HepG2 (cell line): ENCODE measurements around the gene YEATS4. TPM values are rescaled to one million over a fixed set of nuclear protein-coding genes. Genes with fewer than 3 reads are reported as not detected.

Experiments used
- ATAC-seq: fragments of 200-7000 bp; cut with Tn5 transposase; 3 replicates; pipeline ENCODE4 v1.9.1; 2020; ENCODE audit warnings: mild to moderate bottlenecking, moderate library complexity
- BruUV-seq: library from RNA; stranded (reverse); fragments of 400-500 nt; replicated peaks from 2 replicates; lab custom pipeline; 2021; lab: Mats Ljungman, UMichigan
- CTCF ChIA-PET: fragments of 300-600 bp; formaldehyde crosslinking; extraction: SDS; loops from one replicate; lab custom pipeline; 2021; ENCODE audit warnings: low total read pairs, inconsistent platforms, low intra/inter-chr PET ratio; lab: Yijun Ruan, JAX
- POLR2A ChIA-PET: fragments of 350-600 bp; sonication (Branson Sonifier 250); formaldehyde crosslinking; loops from one replicate; lab custom pipeline; 2020; ENCODE audit warnings: antibody characterized with exemption, inconsistent platforms; lab: Yijun Ruan, JAX
- DNase-seq: peaks from one replicate; pipeline ENCODE4 v3.0.0-alpha.2; 2015; ENCODE audit warnings: low spot score
- FAIRE-seq: peaks from 3 replicates; lab custom pipeline; 2011; peaks lifted over from hg19 to GRCh38; lab: Jason Lieb, UNC
- H2AFZ ChIP-seq: one replicate; pipeline ENCODE4 v1.6.1; 2011; ENCODE audit warnings: low read length, inconsistent platforms
- H3K27ac ChIP-seq: fragments of 300-600 bp; 3 replicates; pipeline ENCODE4 v1.8.0; 2011; ENCODE audit warnings: mixed run types, mild to moderate bottlenecking, mixed read lengths, low read length, inconsistent platforms; ENCODE audit not compliant: insufficient read depth; ENCODE audit errors: extremely low read length
- H3K27me3 ChIP-seq, 2 experiments: fragments of 200-600 bp in 1 of 2; 2 replicates in 1 of 2; 3 replicates in 1 of 2; pipeline versions ENCODE4 v1.6.0 to v1.8.0; 2011; ENCODE audit warnings: low read length in 2 of 2, mild to moderate bottlenecking in 2 of 2, moderate library complexity in 2 of 2, inconsistent platforms in 1 of 2; ENCODE audit not compliant: insufficient read depth in 2 of 2, control insufficient read depth in 1 of 2
- H3K36me3 ChIP-seq, 2 experiments: fragments of 200-600 bp in 1 of 2; replicated peaks in 1 of 2; 2 replicates in 1 of 2; 3 replicates in 1 of 2; pipeline versions ENCODE4 v1.5.1 to v1.8.0; 2011; ENCODE audit warnings: low read length in 2 of 2, inconsistent platforms in 1 of 2; ENCODE audit not compliant: insufficient read depth in 2 of 2, control insufficient read depth in 1 of 2
- H3K4me1 ChIP-seq: 2 replicates; pipeline ENCODE4 v1.5.1; 2012; ENCODE audit warnings: low read length, inconsistent platforms; ENCODE audit not compliant: insufficient read depth
- H3K4me2 ChIP-seq: 2 replicates; pipeline ENCODE4 v1.6.0; 2011; ENCODE audit warnings: low read depth, low read length, inconsistent platforms
- H3K4me3 ChIP-seq, 3 experiments: fragments of 200-600 bp in 1 of 3; sonication (generic), shearing (Covaris generic) in 1 of 3; replicated peaks in 1 of 3; 2 replicates each; pipeline ENCODE4 v1.5.1; 2011 to 2016; ENCODE audit warnings: low read length in 3 of 3, inconsistent platforms in 2 of 3, low read depth in 2 of 3, mild to moderate bottlenecking in 2 of 3, control low read depth in 1 of 3, mixed read lengths in 1 of 3; ENCODE audit not compliant: insufficient read depth in 1 of 3
- H3K79me2 ChIP-seq: one replicate; pipeline ENCODE4 v1.6.1; 2011; ENCODE audit warnings: low read length, inconsistent platforms; ENCODE audit not compliant: insufficient read depth
- H3K9ac ChIP-seq: 2 replicates; pipeline ENCODE4 v1.6.0; 2011; ENCODE audit warnings: mild to moderate bottlenecking, low read depth, low read length, inconsistent platforms; ENCODE audit not compliant: insufficient read depth
- H3K9me3 ChIP-seq: 2 replicates; pipeline ENCODE4 v1.5.1; 2012; ENCODE audit warnings: mild to moderate bottlenecking, low read length
- H4K20me1 ChIP-seq: 2 replicates; pipeline ENCODE4 v1.6.0; 2011; ENCODE audit warnings: inconsistent platforms, mild to moderate bottlenecking, low read length, moderate library complexity; ENCODE audit not compliant: insufficient read depth
- ASH2L ChIP-seq: fragments of 300-600, 200-600 bp; sonication (generic); IDR thresholded peaks from 2 replicates; pipeline ENCODE4 v1.7.0; 2017; ENCODE audit warnings: low read depth, mild to moderate bottlenecking, moderate library complexity, mixed read lengths, low read length; ENCODE audit not compliant: insufficient read length
- FOXA1 ChIP-seq, 2 experiments: fragments of 450-650 bp in 1 of 2; sonication (generic) in 1 of 2; formaldehyde crosslinking in 1 of 2; IDR thresholded peaks; 2 replicates each; pipeline versions ENCODE4 v1.4.0 to v1.6.1; 2016 to 2020; ENCODE audit warnings: missing genetic modification reagents in 1 of 2
- HDAC1 ChIP-seq: sonication (generic); formaldehyde crosslinking; IDR thresholded peaks from 2 replicates; pipeline ENCODE4 v1.5.1; 2020; ENCODE audit warnings: mild to moderate bottlenecking, missing genetic modification reagents
- NR2F6 ChIP-seq, 2 experiments: IDR thresholded peaks; 2 replicates each; pipeline ENCODE4 v1.6.1; 2016; ENCODE audit warnings: antibody characterized with exemption in 1 of 2, mild to moderate bottlenecking in 1 of 2
- RERE ChIP-seq: IDR thresholded peaks from 2 replicates; pipeline ENCODE4 v1.6.1; 2016; ENCODE audit warnings: low read depth, missing genetic modification reagents, missing compliant biosample characterization
- SALL1 ChIP-seq: sonication (generic); formaldehyde crosslinking; IDR thresholded peaks from 2 replicates; pipeline ENCODE4 v1.8.0; 2022; ENCODE audit warnings: mild to moderate bottlenecking, missing genetic modification reagents
- TEAD3 ChIP-seq: optimal IDR thresholded peaks from 2 replicates; pipeline ENCODE3; 2016; ENCODE audit warnings: borderline replicate concordance
- ZBTB4 ChIP-seq: sonication (generic); formaldehyde crosslinking; IDR thresholded peaks from 2 replicates; pipeline ENCODE4 v1.4.0; 2020; ENCODE audit warnings: missing genetic modification reagents, mild to moderate bottlenecking, borderline replicate concordance
- ZNF333 ChIP-seq: sonication (generic); formaldehyde crosslinking; IDR thresholded peaks from 2 replicates; pipeline ENCODE4 v1.4.0; 2020; ENCODE audit warnings: mild to moderate bottlenecking, missing genetic modification reagents, borderline replicate concordance
- ZNF737 ChIP-seq: sonication (generic); formaldehyde crosslinking; IDR thresholded peaks from 2 replicates; pipeline ENCODE4 v1.5.0; 2020; ENCODE audit warnings: missing genetic modification reagents, mild to moderate bottlenecking, borderline replicate concordance
- WGBS: methylation state at CpG from one replicate; pipeline ENCODE4 v1.1.6; 2017; ENCODE audit warnings: low lambda C conversion rate; 5-methylcytosine and 5-hydroxymethylcytosine counted together
- in situ Hi-C: cut with HindIII; loops from 2 replicates; pipeline ENCODE4 v1.10.0; 2017; ENCODE audit warnings: low pct_unique_long_range_greater_than_20kb; ENCODE audit not compliant: extremely low pct_ligation_motif_present
- intact Hi-C: fragments of 100-400 bp; cut with micrococcal nuclease; formaldehyde crosslinking; loops from one replicate; pipeline ENCODE4 v1.10.0; 2022; ENCODE audit not compliant: unreplicated experiment
- polyA plus RNA-seq, 8 experiments: library from polyadenylated mRNA; depleted of rRNA in 3 of 8; stranded (reverse) in 7 of 8; unstranded in 1 of 8; fragments of >200 nt; fragmentation: Illumina TruSeq in 4 of 8; extraction: Trizol in 4 of 8; gene quantifications; 2 replicates each; pipeline versions ENCODE4 v1.2.1 to v1.2.3, GENCODE V29; 2011 to 2016; ENCODE audit warnings: low read depth in 4 of 8, missing spikeins in 1 of 8, mixed read lengths in 1 of 8; ENCODE audit not compliant: insufficient read depth in 1 of 8
- total RNA-seq, 5 experiments: library from RNA; depleted of rRNA; stranded (reverse); fragments of >200 nt; fragmentation: Illumina TruSeq; extraction: Trizol; gene quantifications; 2 replicates each; pipeline ENCODE4 v1.2.3, GENCODE V29; 2016; ENCODE audit warnings: low read depth in 1 of 5

YEATS4 gene
- total and polyA plus RNA-seq, 2 of the 13 experiments (the other 11 are each of a cell fraction or from before 2014, with no cell fraction given) = 16.8 to 45.0 TPM

GRCh38 chr12:69337311-69338090, 22.0 kb upstream of the YEATS4 start (continued):
- TF ChIP-seq ZBTB4 (CRISPR knock-in tag) = no peak

- no peaks in the 10 kb centered on the region for H3K9me3 ChIP-seq
- H3K9ac ChIP-seq = no peak overlapping the region
- no peak overlapping the region for H2AFZ ChIP-seq
- ChIA-PET POLR2A (interaction anchor here (8.2 to 11.9 kb wide), 2 partner anchors 6 to 12 kb away, joined by 94 to 229 read pairs; partner anchors contain the start of gene LYZ), CTCF (no interaction called here)
- H3K4me3 ChIP-seq = no peak overlapping the region
- H3K27ac ChIP-seq = peak overlapping the region; percentile 54
- FAIRE-seq (no peak), DNase-seq (peak; percentile 77), ATAC-seq (peak; percentile 46)
- no peaks in the 10 kb centered on the region for H4K20me1 ChIP-seq
- peak overlapping the region; percentile 26 for H3K4me2 ChIP-seq
- no TSS peak for BruUV-seq
- no peaks in the 10 kb centered on the region for H3K36me3 ChIP-seq
- 67% methylated on average over 3 of the region's 3 CpGs for WGBS
- in situ Hi-C loops (no loop called here), intact Hi-C loops (loop anchor here (10.0 kb wide), 1 partner anchor 183 kb away; no protein-coding TSS in a partner anchor)
- no peaks in the 10 kb centered on the region for H3K27me3 ChIP-seq
- H3K79me2 ChIP-seq = no peaks in the 10 kb centered on the region
- peaks cover 96% of the 10 kb centered on the region for H3K4me1 ChIP-seq
- TF ChIP-seq NR2F6 (IDR thresholded peaks at IDR 0.05) = peak; percentile 23; the same call in 1 of the 2 replicates
- TF ChIP-seq NR2F6 (CRISPR knock-in tag; IDR thresholded peaks at IDR 0.05) = no peak
- TF ChIP-seq ASH2L = peak; percentile 6
- TF ChIP-seq HDAC1 = 0 out of 2 replicates have a peak, but pooled peaks have one; percentile 16
- peak; percentile 41 for TF ChIP-seq TEAD3
- TF ChIP-seq SALL1 = peak; percentile 16; the same call in 1 of the 2 replicates
- no peak for TF ChIP-seq ZNF737
- TF ChIP-seq FOXA1 (IDR thresholded peaks at IDR 0.05) = no peak
- TF ChIP-seq FOXA1 (CRISPR knock-in tag; IDR thresholded peaks at IDR 0.05) = 0 out of 2 replicates have a peak, but pooled peaks have one; percentile 17
- TF ChIP-seq RERE (CRISPR knock-in tag) = 0 out of 2 replicates have a peak, but pooled peaks have one; percentile 48
- no peak for TF ChIP-seq ZNF333 (CRISPR knock-in tag)
Measured at GRCh38 chr12:69338120-69338859, 21.3 kb upstream of the YEATS4 start.
